ENCODE measurements around the gene CRB1.

GRCh38 chr1:197235355-197235754 lies 32.7 kb upstream of the CRB1 start:
- TF ChIP-seq CTCF (IDR thresholded peaks at IDR 0.05) (no peak), EZH2 (IDR thresholded peaks at IDR 0.05) (no peak)

All from neural progenitor cell (in vitro differentiated cells).